SK-N-MC (cell line): Measurements from ENCODE around the gene MFN2.
"Not testable (repeated sequence)": the region's sequence is repeated elsewhere in the genome, so short reads cannot be mapped to it uniquely, and the experiment has no call there.

Experiments
- EZH2 ChIP-seq: fragments of 200-600 bp; sonication (generic); IDR thresholded peaks from one replicate; pipeline ENCODE4 v1.6.1; 2017; ENCODE audit warnings: antibody characterized with exemption
- FOXP2 ChIP-seq: optimal IDR thresholded peaks from 2 replicates; pipeline ENCODE3; 2011; ENCODE audit warnings: mild to moderate bottlenecking, moderate library complexity; ENCODE audit not compliant: insufficient read depth; ENCODE audit errors: extremely low read length, control extremely low read depth
- POLR2AphosphoS5 ChIP-seq: IDR thresholded peaks from 2 replicates; pipeline ENCODE4 v1.6.1; 2012; ENCODE audit warnings: mild to moderate bottlenecking, low read depth, low read length, borderline replicate concordance

GRCh38 chr1:12044187-12044877, 64.1 kb downstream of the MFN2 start:
- not testable (repeated sequence) for TF ChIP-seq EZH2, POLR2AphosphoS5, FOXP2
